Spleen (tissue), 11 donors: ENCODE results near the gene OR10P1. TPM values are rescaled to one million over a fixed set of nuclear protein-coding genes. Genes with fewer than 3 reads are reported as not detected.

Experiments
- DNase-seq: peaks from one replicate; pipeline ENCODE4 v3.0.0-alpha.2; 2020
- H3K27ac ChIP-seq, 8 donors: fragments of 200-600 bp; sonication (generic) in 7 of 8; 1 replicate in 4 of 8; 2 replicates in 4 of 8; pipeline versions ENCODE4 v1.5.0 to v1.8.0; 2016 to 2021; ENCODE audit warnings: inconsistent platforms in 4 of 8, mild to moderate bottlenecking in 4 of 8, moderate library complexity in 1 of 8
- H3K27me3 ChIP-seq, 7 donors: fragments of 200-600 bp; sonication (generic) in 6 of 7; replicated peaks in 1 of 7; 1 replicate in 4 of 7; 2 replicates in 3 of 7; pipeline versions ENCODE4 v1.5.0 to v1.8.0; 2016 to 2021; ENCODE audit warnings: inconsistent platforms in 3 of 7, mild to moderate bottlenecking in 1 of 7
- H3K36me3 ChIP-seq, 6 donors: fragments of 200-600 bp; sonication (generic) in 5 of 6; 1 replicate in 4 of 6; 2 replicates in 2 of 6; pipeline versions ENCODE4 v1.5.0 to v1.8.0; 2016 to 2021; ENCODE audit warnings: inconsistent platforms in 2 of 6
- H3K4me1 ChIP-seq, 6 donors: fragments of 200-600 bp; sonication (generic) in 5 of 6; 1 replicate in 3 of 6; 2 replicates in 3 of 6; pipeline versions ENCODE4 v1.5.0 to v1.8.0; 2016 to 2021; ENCODE audit warnings: inconsistent platforms in 3 of 6
- H3K4me3 ChIP-seq, 8 donors: fragments of 200-600 bp; sonication (generic) in 7 of 8; 1 replicate in 4 of 8; 2 replicates in 4 of 8; pipeline versions ENCODE4 v1.5.0 to v1.8.0; 2016 to 2021; ENCODE audit warnings: inconsistent platforms in 4 of 8, mild to moderate bottlenecking in 4 of 8, moderate library complexity in 2 of 8
- H3K9me3 ChIP-seq, 8 donors: fragments of 200-600 bp; sonication (generic) in 7 of 8; 1 replicate in 4 of 8; 2 replicates in 4 of 8; pipeline versions ENCODE4 v1.5.0 to v1.8.0; 2016 to 2021; ENCODE audit warnings: inconsistent platforms in 4 of 8
- POLR2A ChIP-seq, 3 donors: fragments of 450-650 bp; IDR thresholded peaks; one replicate each; pipeline ENCODE4 v1.5.1; 2017; ENCODE audit warnings: antibody characterized with exemption in 3 of 3, mild to moderate bottlenecking in 1 of 3
- POLR2AphosphoS5 ChIP-seq, 3 donors: sonication (generic); formaldehyde crosslinking; IDR thresholded peaks; one replicate each; pipeline ENCODE4 v1.5.1; 2017; ENCODE audit warnings: antibody characterized with exemption in 3 of 3
- WGBS, 5 donors: extraction: QIAGEN DNeasy Blood & Tissue Kit in 3 of 5; methylation state at CpG; one replicate each; pipeline versions ENCODE4 v1.1.5 to v1.1.7; 2013 to 2018; 5-methylcytosine and 5-hydroxymethylcytosine counted together
- intact Hi-C: fragments of 100-400 bp; cut with DNase I; formaldehyde crosslinking; loops from one replicate; pipeline ENCODE4 v1.15.0; 2023; ENCODE audit warnings: low total_unique reads
- polyA plus RNA-seq, 3 donors: library from polyadenylated mRNA; stranded (reverse); fragments of 200-250 nt; gene quantifications; one replicate each; pipeline ENCODE4 v1.2.1, GENCODE V29; 2013
- total RNA-seq, 7 donors: library from RNA; depleted of rRNA in 3 of 7; stranded (reverse); fragments of >200 nt in 3 of 7; fragmentation: NEBNext Ultra II Directional in 4 of 7; extraction: Animal tissue kit (Norgen Biotek cat#: 25700) in 4 of 7; gene quantifications; one replicate each; pipeline versions ENCODE4 v1.1.0 to v1.2.1, GENCODE V29; 2016 to 2021
- TF ChIP-seq, protein P1 (sequence below), 11 experiments: fragments of 200-600 bp in 7 of 11; fragments of 450-650 bp in 4 of 11; sonication (generic) in 4 of 11; IDR thresholded peaks in 8 of 11; conservative IDR thresholded peaks in 3 of 11; 1 replicate in 7 of 11; 2 replicates in 4 of 11; pipeline versions ENCODE4 v1.4.0 to v1.8.0; 2016 to 2021; ENCODE audit warnings: antibody characterized with exemption in 11 of 11, inconsistent platforms in 4 of 11, mild to moderate bottlenecking in 1 of 11
- donor health status: healthy with polysubstance abuse.
- donor health status: DM: no; HTN: no; CAD: no; lungs with moderate emphysema.
- donor health status: DM: no; HTN: no; CAD: no.
- donor health status: Bipolar disorder and iron deficiency.
- donor health status: healthy.
- donor health status: DM: no; HTN: no; CAD: no.
- donor health status: DM: yes; HTN: yes; CAD: no.

OR10P1 gene
- total and polyA plus RNA-seq, 10 donors, result not detected

DNA sequence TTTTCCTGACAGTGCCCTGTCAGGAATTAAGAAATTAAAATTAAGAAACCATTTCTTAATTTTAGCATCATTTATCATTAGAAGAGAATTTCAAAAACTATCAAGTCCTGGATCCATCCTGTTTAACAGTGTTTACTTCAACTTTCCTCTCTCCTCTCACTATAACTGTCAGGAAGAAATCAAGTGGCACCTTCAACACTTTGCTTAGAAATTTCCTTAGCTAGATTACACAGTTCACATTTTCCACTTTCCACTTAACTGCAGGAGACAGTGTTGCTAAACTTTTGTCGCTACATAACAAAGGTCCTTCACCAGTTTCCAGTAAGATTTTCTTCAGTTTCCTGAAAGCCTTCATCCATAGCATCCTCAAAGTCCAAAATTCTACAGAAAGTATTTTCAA is 21.9 kb upstream of the OR10P1 start:
- H3K27ac ChIP-seq, result no peak overlapping the region
- intact Hi-C loops, result loop anchor here (5.0 kb wide), 1 partner anchor 427 kb away; no protein-coding TSS in a partner anchor
- no peak overlapping the region for H3K4me3 ChIP-seq
- TF ChIP-seq, protein P1, sequence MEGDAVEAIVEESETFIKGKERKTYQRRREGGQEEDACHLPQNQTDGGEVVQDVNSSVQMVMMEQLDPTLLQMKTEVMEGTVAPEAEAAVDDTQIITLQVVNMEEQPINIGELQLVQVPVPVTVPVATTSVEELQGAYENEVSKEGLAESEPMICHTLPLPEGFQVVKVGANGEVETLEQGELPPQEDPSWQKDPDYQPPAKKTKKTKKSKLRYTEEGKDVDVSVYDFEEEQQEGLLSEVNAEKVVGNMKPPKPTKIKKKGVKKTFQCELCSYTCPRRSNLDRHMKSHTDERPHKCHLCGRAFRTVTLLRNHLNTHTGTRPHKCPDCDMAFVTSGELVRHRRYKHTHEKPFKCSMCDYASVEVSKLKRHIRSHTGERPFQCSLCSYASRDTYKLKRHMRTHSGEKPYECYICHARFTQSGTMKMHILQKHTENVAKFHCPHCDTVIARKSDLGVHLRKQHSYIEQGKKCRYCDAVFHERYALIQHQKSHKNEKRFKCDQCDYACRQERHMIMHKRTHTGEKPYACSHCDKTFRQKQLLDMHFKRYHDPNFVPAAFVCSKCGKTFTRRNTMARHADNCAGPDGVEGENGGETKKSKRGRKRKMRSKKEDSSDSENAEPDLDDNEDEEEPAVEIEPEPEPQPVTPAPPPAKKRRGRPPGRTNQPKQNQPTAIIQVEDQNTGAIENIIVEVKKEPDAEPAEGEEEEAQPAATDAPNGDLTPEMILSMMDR (IDR thresholded peaks at IDR 0.05 in 8 of 11, conservative IDR thresholded peaks at IDR 0.05 in 3 of 11), result no peak
- TF ChIP-seq POLR2A (IDR thresholded peaks at IDR 0.05), result no peak
- TF ChIP-seq POLR2AphosphoS5 (IDR thresholded peaks at IDR 0.05), result no peak
- no peaks in the 10 kb centered on the region for H3K36me3 ChIP-seq
- DNase-seq, result no peak
- peaks cover 0 to 39% (median 35%) of the 10 kb centered on the region in 8 donors for H3K9me3 ChIP-seq
- peaks cover 0 to 7% (median 5%) of the 10 kb centered on the region in 6 donors for H3K4me1 ChIP-seq
- peaks cover 0 to 15% (median 0%) of the 10 kb centered on the region in 7 donors for H3K27me3 ChIP-seq
- WGBS, 5 donors, result 89 to 100% (median 92%) methylated on average over 1 of the region's 1 CpG

DNA sequence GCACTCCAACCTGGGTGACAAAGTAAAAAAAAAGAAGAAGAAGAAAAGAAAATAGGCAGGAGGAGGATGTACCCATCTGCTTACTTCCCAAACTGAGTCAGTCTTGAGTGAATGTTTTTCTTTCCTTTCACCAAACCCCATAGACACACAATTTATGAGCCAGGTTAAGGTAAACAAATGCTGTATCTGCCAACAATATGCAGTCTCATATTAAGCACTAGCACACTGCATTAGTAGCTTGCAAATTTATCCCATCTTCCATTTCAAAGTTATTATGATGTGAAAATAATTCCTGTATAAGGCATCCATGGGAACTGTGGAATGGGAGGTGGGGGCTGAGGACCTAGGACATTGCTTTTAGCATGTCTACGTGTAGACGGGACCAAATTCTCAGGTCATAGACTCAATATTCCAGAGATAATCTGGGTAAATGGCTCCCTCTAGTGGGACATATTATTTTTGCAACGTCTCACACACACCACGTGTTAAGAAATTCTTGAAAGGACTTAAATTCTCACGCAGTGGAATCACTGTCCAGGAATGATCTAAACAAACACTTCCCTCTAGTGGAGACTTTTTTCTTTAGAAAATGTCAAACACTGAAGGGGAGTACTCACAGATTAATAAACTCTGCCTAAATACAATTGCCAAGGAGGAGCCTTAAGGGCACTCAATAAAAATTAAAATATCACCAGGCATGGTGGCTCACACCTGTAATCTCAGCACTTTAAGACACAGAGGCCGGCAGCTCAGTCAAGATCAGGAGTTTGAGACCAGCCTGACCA is 17.1 kb upstream of the OR10P1 start:
- H3K36me3 ChIP-seq, result no peaks in the 10 kb centered on the region
- H3K4me1 ChIP-seq, result peaks cover 0 to 10% (median 7%) of the 10 kb centered on the region in 6 donors
- H3K27ac ChIP-seq, result peak overlapping the region in 1 of 8 donors; percentile 19
- TF ChIP-seq, protein P1 (IDR thresholded peaks at IDR 0.05 in 8 of 11, conservative IDR thresholded peaks at IDR 0.05 in 3 of 11), result peak; percentile 57 to 94 (median 83)
- TF ChIP-seq POLR2A (IDR thresholded peaks at IDR 0.05), result no peak
- H3K4me3 ChIP-seq, result no peak overlapping the region
- H3K9me3 ChIP-seq, result peaks cover 0 to 30% (median 28%) of the 10 kb centered on the region in 8 donors
- 5 to 12% (median 6%) methylated on average over 6 of the region's 6 CpGs for WGBS, 5 donors
- DNase-seq, result no peak
- intact Hi-C loops, result loop anchor here (5.0 kb wide), 1 partner anchor 432 kb away; no protein-coding TSS in a partner anchor
- H3K27me3 ChIP-seq, result peaks cover 0 to 21% (median 0%) of the 10 kb centered on the region in 7 donors

DNA sequence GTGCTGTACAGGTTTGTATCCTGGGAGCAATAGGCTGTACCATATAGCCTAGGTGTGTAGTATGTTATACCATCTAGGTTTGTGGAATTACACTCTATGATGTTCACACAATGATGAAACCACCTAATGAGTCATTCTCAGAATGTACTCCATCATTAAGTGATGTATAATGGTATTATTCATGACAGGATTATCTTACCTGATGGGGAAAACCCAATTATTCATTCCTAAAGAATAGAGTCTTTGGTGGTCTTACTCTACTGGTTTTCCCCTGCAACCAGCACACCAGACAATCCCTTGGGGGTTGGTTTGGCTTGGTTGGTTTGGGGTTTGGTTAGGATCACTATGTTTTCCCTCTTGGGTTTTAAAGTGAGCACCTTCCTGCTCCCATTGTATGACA is 12.6 kb upstream of the OR10P1 start:
- TF ChIP-seq, protein P1 (IDR thresholded peaks at IDR 0.05 in 8 of 11, conservative IDR thresholded peaks at IDR 0.05 in 3 of 11), result no peak
- no peak for TF ChIP-seq POLR2A (IDR thresholded peaks at IDR 0.05)
- TF ChIP-seq POLR2AphosphoS5 (IDR thresholded peaks at IDR 0.05), result no peak
- no peak for DNase-seq
- peaks cover 0 to 13% (median 0%) of the 10 kb centered on the region in 7 donors for H3K27me3 ChIP-seq
- H3K4me1 ChIP-seq, result peaks cover 0 to 9% (median 7%) of the 10 kb centered on the region in 6 donors
- no peak overlapping the region for H3K27ac ChIP-seq
- no peaks in the 10 kb centered on the region for H3K36me3 ChIP-seq
- intact Hi-C loops, result no loop called here
- H3K4me3 ChIP-seq, result no peak overlapping the region
- H3K9me3 ChIP-seq, result no peaks in the 10 kb centered on the region

DNA sequence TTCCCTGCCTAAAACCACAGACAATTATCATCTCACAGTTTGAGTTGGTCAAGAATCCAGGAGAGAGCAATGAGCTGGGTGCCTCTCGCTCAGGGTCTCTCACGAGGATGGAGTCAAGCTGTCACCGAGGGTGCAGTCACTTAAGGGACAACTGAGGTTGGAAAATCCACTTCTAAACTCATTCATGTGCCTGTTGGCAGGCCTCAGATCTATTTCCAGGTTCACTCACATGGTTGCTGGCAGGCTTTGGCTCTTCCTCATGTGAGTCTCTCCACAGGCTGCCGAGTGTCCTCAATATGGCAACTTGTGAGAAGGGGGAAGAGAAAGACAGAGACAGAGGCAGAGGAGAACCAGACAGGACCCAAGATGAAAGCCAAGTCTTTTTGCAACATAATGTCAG is 10.5 kb upstream of the OR10P1 start:
- no peaks in the 10 kb centered on the region for H3K36me3 ChIP-seq
- H3K4me1 ChIP-seq, result no peaks in the 10 kb centered on the region
- intact Hi-C loops, result no loop called here
- WGBS, 5 donors, result 55 to 90% (median 78%) methylated on average over 4 of the region's 4 CpGs
- TF ChIP-seq POLR2A (IDR thresholded peaks at IDR 0.05) (no peak), POLR2AphosphoS5 (IDR thresholded peaks at IDR 0.05) (no peak)
- TF ChIP-seq, protein P1 (IDR thresholded peaks at IDR 0.05 in 8 of 11, conservative IDR thresholded peaks at IDR 0.05 in 3 of 11), result no peak
- H3K9me3 ChIP-seq, result no peaks in the 10 kb centered on the region
- H3K4me3 ChIP-seq, result no peak overlapping the region
- DNase-seq, result no peak
- no peak overlapping the region for H3K27ac ChIP-seq
- H3K27me3 ChIP-seq, result no peaks in the 10 kb centered on the region
